KMS-11 (cell line): ENCODE results near the gene GRM2.

Experiments
- H2AFZ ChIP-seq: fragments of 200-600 bp; sonication (generic); 2 replicates; pipeline ENCODE4 v1.6.1; 2016; ENCODE audit warnings: antibody characterized with exemption, mixed run types, low read depth
- H3K27ac ChIP-seq: fragments of 200-600 bp; sonication (generic); 2 replicates; pipeline ENCODE4 v1.6.1; 2016; ENCODE audit warnings: mild to moderate bottlenecking, mixed run types
- H3K27me3 ChIP-seq: fragments of 200-600 bp; sonication (generic); 2 replicates; pipeline ENCODE4 v1.6.1; 2017; ENCODE audit warnings: mild to moderate bottlenecking, low read depth, mixed run types, moderate library complexity; ENCODE audit not compliant: insufficient read depth
- H3K36me3 ChIP-seq: fragments of 200-600 bp; sonication (generic); 2 replicates; pipeline ENCODE4 v1.6.1; 2017; ENCODE audit warnings: mild to moderate bottlenecking, mixed run types; ENCODE audit not compliant: insufficient read depth
- H3K4me1 ChIP-seq: fragments of 200-600 bp; sonication (generic); 2 replicates; pipeline ENCODE4 v1.6.1; 2016; ENCODE audit warnings: mild to moderate bottlenecking, low read depth, mixed run types; ENCODE audit not compliant: poor library complexity, severe bottlenecking
- H3K4me2 ChIP-seq: fragments of 200-600 bp; sonication (generic); 2 replicates; pipeline ENCODE4 v1.7.0; 2016; ENCODE audit warnings: mild to moderate bottlenecking, mixed run types
- H3K4me3 ChIP-seq: fragments of 200-600 bp; sonication (generic); IDR thresholded peaks from 2 replicates; pipeline ENCODE4 v1.6.1; 2017; ENCODE audit warnings: low read depth, low read length, mixed read lengths; ENCODE audit not compliant: insufficient read depth
- H3K79me2 ChIP-seq: fragments of 200-600 bp; sonication (generic); 2 replicates; pipeline ENCODE4 v1.6.1; 2016; ENCODE audit warnings: low read depth, mixed run types; ENCODE audit not compliant: insufficient read depth
- H3K9ac ChIP-seq: fragments of 200-600 bp; sonication (generic); 2 replicates; pipeline ENCODE4 v1.6.1; 2016; ENCODE audit warnings: mild to moderate bottlenecking, mixed run types
- H4K20me1 ChIP-seq: fragments of 200-600 bp; sonication (generic); 2 replicates; pipeline ENCODE4 v1.6.1; 2016; ENCODE audit warnings: mild to moderate bottlenecking, mixed run types; ENCODE audit not compliant: insufficient read depth
- TF ChIP-seq, protein P1 (sequence below): fragments of 200-600 bp; sonication (generic); conservative IDR thresholded peaks from 2 replicates; pipeline ENCODE4 v1.6.1; 2017; ENCODE audit warnings: low read depth, mild to moderate bottlenecking, antibody characterized with exemption, low read length, moderate library complexity, mixed read lengths

GRM2 gene

DNA sequence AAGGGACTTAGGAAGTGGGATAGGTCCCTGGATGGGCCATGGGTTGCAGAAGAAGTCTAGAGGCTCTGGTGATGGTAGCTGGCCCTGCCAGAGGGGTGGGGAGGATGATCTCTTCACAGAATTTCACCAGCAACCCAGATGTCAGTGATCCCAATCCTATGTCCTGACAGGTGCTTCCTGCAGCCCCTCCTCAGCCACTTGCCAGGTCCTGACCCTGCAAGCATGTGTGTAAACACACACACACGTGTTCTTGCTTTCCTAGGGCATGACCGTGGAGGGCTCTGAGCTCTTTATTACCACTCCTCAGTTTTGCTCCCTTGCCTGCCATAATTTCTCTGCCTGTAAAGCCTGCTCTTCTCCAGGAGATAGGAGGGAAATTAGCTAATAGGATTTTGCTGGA lies 23.3 kb upstream of the GRM2 start:
- Histone ChIP-seq H3K36me3 (no peaks in the 10 kb centered on the region), H3K9ac (no peak overlapping the region), H3K4me1 (peaks cover 18% of the 10 kb centered on the region), H3K27ac (no peak overlapping the region), H3K79me2 (no peaks in the 10 kb centered on the region), H2AFZ (no peak overlapping the region), H3K4me2 (no peak overlapping the region), H3K27me3 (no peaks in the 10 kb centered on the region), H3K4me3 (no peak overlapping the region), H4K20me1 (no peaks in the 10 kb centered on the region)
- TF ChIP-seq, protein P1, sequence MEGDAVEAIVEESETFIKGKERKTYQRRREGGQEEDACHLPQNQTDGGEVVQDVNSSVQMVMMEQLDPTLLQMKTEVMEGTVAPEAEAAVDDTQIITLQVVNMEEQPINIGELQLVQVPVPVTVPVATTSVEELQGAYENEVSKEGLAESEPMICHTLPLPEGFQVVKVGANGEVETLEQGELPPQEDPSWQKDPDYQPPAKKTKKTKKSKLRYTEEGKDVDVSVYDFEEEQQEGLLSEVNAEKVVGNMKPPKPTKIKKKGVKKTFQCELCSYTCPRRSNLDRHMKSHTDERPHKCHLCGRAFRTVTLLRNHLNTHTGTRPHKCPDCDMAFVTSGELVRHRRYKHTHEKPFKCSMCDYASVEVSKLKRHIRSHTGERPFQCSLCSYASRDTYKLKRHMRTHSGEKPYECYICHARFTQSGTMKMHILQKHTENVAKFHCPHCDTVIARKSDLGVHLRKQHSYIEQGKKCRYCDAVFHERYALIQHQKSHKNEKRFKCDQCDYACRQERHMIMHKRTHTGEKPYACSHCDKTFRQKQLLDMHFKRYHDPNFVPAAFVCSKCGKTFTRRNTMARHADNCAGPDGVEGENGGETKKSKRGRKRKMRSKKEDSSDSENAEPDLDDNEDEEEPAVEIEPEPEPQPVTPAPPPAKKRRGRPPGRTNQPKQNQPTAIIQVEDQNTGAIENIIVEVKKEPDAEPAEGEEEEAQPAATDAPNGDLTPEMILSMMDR = no peak

DNA sequence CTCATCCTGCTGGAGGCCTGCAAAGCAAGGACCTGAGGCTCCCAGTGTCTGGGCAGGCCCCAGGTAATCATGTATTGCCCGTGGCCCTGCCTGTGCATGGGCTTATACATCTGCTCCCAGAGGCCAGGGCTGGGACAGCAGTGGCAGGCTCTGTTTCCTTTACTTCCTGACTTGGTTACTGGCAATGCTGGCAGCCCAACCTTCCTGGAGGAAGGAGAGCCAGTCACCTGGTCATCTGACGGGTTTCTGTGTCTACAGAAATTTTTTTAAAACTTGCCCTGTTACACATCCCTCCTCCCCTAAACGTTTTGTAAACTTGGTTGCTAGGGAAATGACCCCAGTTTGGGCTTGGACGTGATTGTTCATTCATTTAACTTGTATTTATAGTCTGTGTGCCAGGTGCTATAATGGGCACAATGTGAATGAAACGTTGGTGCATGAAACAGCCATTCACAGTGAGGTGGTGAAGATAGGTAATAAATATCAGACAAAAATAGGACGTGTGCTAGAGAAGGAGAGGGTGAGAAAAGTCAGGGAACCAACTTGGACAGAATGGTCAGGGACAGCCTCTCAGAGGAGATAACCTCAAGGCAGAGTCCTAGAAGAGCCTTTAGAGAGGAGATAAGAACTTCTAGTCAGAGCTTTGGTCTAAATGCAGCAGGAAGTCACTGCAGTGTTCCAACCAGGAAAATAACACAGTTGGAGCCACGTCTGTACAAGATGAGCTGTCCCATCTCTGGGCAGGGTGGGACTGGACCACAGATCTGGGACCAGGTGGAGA lies 21.7 kb upstream of the GRM2 start:
- H3K4me1 ChIP-seq = peaks cover 18% of the 10 kb centered on the region
- no peaks in the 10 kb centered on the region for H3K36me3 ChIP-seq
- no peak overlapping the region for H3K4me2 ChIP-seq
- no peaks in the 10 kb centered on the region for H4K20me1 ChIP-seq
- H3K27me3 ChIP-seq = no peaks in the 10 kb centered on the region
- no peak overlapping the region for H3K27ac ChIP-seq
- no peaks in the 10 kb centered on the region for H3K79me2 ChIP-seq
- H2AFZ ChIP-seq = no peak overlapping the region
- H3K9ac ChIP-seq = no peak overlapping the region
- TF ChIP-seq, protein P1 = no peak
- H3K4me3 ChIP-seq = no peak overlapping the region

DNA sequence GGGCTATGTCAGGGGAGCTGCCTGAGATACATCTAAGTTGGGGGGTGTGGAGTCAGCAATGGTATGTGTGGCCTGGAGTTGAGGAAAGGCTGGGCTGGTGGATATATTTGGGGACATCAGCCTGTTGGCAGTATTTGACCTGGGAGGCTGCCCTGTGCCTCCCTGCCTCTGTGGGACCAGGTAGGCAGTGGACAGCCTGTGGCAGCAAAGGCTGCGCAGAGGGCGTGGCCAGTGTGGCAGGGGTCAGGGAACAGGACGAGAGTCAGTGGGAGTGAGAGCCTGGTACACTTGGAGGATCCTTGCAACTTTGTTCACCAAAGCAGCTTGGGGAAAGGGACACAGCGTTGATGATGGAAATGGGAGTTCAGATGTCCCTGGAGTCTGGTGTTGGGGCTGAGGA lies 20.8 kb upstream of the GRM2 start:
- Histone ChIP-seq H3K4me1 (peaks cover 14% of the 10 kb centered on the region), H3K27me3 (no peaks in the 10 kb centered on the region), H3K4me2 (no peak overlapping the region), H4K20me1 (no peaks in the 10 kb centered on the region), H3K36me3 (no peaks in the 10 kb centered on the region), H2AFZ (no peak overlapping the region), H3K27ac (no peak overlapping the region), H3K4me3 (no peak overlapping the region), H3K9ac (no peak overlapping the region), H3K79me2 (no peaks in the 10 kb centered on the region)
- TF ChIP-seq, protein P1 = no peak

DNA sequence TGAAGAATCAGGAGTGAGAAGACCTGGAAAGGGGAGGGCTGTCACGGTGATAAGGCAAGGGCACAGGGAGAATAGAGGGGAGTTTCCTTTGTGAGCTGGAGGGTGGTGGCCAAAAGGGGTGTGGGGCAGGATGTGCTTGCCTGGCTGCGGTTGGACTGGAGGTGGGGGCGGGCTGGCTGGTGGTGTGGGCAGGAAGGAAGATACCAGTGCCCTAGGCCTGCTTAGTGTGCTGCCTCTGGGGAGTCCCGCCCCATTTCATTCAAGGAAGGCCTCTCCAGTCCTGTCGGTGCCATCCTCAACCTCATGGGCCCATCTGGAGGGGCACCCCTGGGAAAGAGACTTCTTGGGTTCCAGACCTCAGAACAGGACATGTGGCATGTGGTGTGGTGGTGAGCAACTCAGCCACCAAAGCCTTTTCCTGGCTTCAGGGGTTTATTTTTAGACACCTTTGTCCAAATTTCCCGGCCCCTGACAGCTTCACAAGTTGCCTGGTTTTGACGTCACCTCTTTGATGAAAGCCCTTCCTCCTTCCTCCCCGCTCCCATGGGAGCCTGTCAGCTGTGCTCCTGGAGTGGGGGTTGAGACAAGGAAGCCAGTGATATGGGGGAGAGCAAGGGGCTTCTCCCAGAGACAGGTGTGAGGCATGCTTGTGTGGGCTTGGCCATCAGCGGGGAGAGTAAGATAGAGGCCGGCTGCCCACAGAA lies 20.2 kb upstream of the GRM2 start:
- H3K4me3 ChIP-seq = no peak overlapping the region
- no peak overlapping the region for H3K9ac ChIP-seq
- no peak overlapping the region for H3K4me2 ChIP-seq

More for the DNA sequence above, 20.2 kb upstream of the GRM2 start:
- Histone ChIP-seq H4K20me1 (no peaks in the 10 kb centered on the region), H3K4me1 (peaks cover 8% of the 10 kb centered on the region), H3K27me3 (no peaks in the 10 kb centered on the region), H3K27ac (no peak overlapping the region), H3K79me2 (no peaks in the 10 kb centered on the region), H3K36me3 (no peaks in the 10 kb centered on the region), H2AFZ (no peak overlapping the region)
- TF ChIP-seq, protein P1 = no peak
